Cardiac fibroblast (primary cell): ENCODE results near the gene TOR1B.
A peak's percentile ranks its signal among the peaks of the same experiment; 100 is the strongest.
"Not testable (repeated sequence)": the region's sequence is repeated elsewhere in the genome, so short reads cannot be mapped to it uniquely, and the experiment has no call there.

Source experiments
- DNase-seq, 2 donors: peaks; one replicate each; pipeline versions ENCODE4 v3.0.0 to v3.0.0-alpha.2; 2010; ENCODE audit warnings: low read depth in 2 of 2
- H3K4me3 ChIP-seq, 2 donors: replicated peaks in 1 of 2; 1 replicate in 1 of 2; 2 replicates in 1 of 2; pipeline ENCODE4 v1.5.1; 2011; ENCODE audit warnings: low read depth in 2 of 2, low read length in 2 of 2, mild to moderate bottlenecking in 2 of 2, moderate library complexity in 1 of 2
- TF ChIP-seq, protein P1 (sequence below): IDR thresholded peaks from one replicate; pipeline ENCODE4 v1.5.1; 2011; ENCODE audit warnings: low read depth, mild to moderate bottlenecking, low read length, inconsistent platforms

The TOR1B gene

DNA sequence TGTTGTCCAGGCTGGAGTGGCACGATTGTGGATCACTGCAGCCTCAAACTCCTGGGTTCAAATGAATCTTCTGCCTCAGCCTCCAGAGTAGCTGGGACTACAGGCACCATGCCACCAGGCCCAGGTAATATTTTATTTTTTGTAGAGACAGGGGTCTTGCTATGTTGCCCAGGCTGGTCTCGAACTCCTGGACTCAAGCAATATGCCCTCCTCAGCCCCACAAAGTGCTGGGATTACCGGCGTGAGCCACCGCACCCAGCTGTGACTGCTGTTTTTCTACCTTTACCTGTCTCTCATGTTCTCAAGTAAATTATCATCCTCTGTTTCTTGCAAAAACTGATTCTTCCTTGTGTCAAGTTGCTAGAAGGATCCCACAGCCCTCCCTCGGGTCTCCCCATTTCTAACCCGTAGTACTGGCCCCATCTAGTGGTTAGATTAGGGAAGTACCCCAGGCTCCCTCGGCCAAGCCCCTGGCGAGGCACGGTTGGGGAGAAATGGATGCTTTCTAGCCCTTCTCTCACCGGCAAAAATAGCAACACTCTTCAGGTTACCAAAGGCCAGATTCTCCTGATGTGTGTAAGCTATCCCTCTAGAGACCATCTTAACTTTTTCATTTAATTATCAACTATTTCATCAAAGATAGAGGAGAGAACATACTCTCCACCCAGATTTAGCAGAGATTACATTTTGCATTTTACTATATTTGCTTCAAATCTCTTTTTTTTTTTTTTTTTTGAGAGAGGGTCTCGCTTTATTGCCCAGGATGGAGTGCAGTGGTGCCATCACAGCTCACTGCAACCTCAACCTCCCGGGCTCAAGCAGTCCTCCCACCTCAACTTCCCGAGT, 19.2 kb upstream of the TOR1B start:
- no peak overlapping the region for H3K4me3 ChIP-seq
- TF ChIP-seq, protein P1, sequence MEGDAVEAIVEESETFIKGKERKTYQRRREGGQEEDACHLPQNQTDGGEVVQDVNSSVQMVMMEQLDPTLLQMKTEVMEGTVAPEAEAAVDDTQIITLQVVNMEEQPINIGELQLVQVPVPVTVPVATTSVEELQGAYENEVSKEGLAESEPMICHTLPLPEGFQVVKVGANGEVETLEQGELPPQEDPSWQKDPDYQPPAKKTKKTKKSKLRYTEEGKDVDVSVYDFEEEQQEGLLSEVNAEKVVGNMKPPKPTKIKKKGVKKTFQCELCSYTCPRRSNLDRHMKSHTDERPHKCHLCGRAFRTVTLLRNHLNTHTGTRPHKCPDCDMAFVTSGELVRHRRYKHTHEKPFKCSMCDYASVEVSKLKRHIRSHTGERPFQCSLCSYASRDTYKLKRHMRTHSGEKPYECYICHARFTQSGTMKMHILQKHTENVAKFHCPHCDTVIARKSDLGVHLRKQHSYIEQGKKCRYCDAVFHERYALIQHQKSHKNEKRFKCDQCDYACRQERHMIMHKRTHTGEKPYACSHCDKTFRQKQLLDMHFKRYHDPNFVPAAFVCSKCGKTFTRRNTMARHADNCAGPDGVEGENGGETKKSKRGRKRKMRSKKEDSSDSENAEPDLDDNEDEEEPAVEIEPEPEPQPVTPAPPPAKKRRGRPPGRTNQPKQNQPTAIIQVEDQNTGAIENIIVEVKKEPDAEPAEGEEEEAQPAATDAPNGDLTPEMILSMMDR, result peak; percentile 97
- peak; percentile 86 to 87 for DNase-seq

DNA sequence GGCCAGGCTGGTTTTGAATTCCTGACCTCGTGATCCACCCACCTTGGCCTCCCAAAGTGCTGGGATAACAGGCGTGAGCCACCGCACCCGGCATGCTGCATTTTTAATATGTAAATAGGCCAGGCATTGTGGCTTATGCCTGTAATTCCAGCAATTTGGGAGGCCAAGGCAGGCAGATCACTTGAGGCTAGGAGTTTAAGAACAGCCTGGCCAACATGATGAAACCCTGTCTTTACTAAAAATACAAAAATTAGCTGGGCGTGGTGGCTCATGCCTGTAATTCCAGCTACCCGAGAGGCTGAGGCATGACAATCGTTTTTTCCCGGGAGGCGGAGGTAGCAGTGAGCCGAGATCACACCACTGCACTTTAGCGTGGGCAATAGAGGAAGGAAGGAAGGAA, 18.0 kb upstream of the TOR1B start:
- H3K4me3 ChIP-seq, DNase-seq: not testable (repeated sequence)

DNA sequence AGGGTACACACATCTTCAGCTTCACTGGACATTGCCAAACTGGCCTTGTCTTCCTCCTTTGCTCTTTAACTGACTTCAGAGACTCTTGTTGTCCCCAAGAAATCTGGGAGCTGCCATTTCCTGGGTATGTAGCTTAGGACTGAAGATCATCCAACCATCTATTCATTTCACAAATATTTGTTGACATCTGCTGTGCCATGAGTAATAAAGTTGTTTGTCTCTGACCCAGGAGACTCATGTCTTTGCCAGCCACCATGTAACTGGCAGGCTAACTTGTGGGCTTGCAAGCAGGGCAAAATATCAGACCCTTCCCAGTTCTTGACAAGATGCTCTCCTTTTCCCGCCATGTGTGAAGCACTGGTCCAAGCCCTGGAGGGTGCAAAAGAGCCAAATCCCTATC, 17.1 kb upstream of the TOR1B start:
- peak in 1 of 2 donors; percentile 25 for DNase-seq
- TF ChIP-seq, protein P1, result no peak
- no peak overlapping the region for H3K4me3 ChIP-seq

DNA sequence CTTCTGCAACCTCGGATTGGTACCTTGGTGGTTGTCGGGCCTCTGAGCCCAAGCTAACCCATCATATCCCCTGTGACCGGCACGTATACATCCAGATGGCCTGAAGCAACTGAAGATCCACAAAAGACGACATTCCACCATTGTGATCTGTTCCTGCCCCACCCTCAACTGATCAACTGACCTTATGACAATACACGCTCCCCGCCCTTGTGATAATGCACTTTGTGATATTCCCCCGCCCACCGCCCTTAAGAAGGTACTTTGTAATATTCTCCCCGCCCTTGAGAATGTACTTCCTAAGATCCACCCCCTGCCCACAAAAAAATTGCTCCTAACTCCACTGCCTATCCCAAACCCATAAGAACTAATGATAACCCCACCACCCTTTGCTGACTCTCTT, 16.5 kb upstream of the TOR1B start:
- no peak overlapping the region for H3K4me3 ChIP-seq
- no peak for DNase-seq

DNA sequence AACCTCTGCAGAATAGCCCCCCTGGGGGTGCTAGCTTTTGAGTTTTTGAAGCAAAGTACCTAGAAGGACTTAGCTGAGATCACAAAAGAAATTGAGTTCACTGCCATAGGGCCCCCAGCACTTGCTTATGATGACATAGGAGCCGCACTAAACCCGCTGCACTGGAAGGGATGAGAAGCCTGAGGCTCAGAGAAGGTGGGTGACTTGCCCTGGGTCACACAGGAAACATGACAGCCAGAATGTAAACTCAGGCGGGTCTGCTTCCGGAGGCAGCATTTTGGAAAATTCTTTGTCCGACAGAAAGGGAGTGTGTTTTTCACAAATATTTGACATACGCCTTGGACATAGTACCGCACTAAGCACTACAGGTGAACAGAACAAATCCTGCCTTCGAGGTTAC, 8.4 kb upstream of the TOR1B start:
- DNase-seq, result no peak
- H3K4me3 ChIP-seq, result no peak overlapping the region
- TF ChIP-seq, protein P1, result no peak

More for the DNA sequence above, 16.5 kb upstream of the TOR1B start:
- TF ChIP-seq, protein P1, result no peak

DNA sequence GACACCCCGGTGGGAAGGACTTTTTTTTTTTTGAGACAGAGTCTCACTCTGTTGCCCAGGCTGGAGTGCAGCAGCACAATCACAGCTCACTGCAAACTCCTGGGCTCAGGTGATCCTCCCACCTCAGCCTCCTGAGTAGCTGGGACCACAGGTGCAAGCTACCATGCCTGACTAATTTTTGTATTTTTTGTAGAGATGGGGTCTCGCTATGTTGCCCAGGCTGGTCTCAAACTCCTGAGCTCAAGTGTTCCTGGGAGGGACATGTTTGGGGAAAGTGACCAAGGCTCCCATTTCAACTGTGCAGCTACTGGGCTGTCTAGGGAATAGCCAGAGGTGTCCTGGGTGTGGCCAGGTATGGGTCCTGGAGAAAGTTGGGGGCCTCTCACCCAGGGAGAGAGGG, 7.0 kb upstream of the TOR1B start:
- not testable (repeated sequence) for H3K4me3 ChIP-seq, DNase-seq

DNA sequence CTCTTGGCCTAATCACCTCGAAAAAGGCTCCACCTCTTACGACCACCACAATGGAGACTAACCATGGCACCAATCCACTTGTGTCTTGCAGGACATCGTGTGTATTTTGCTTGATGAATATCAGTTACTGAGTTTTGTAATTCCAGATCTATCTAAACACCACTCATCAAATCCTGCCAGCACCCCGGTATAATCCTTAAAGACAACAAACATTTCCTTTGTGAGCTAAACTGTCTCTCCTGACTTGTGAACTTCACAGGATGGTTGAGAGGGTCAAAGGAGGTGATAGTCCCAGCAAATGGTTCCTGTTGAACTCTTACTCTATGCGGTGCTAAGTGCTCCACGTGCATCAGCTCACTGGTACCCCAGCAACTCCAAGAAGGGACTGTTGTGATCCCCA, 4.0 kb upstream of the TOR1B start:
- TF ChIP-seq, protein P1, result no peak
- no peak for DNase-seq
- H3K4me3 ChIP-seq, result no peak overlapping the region

DNA sequence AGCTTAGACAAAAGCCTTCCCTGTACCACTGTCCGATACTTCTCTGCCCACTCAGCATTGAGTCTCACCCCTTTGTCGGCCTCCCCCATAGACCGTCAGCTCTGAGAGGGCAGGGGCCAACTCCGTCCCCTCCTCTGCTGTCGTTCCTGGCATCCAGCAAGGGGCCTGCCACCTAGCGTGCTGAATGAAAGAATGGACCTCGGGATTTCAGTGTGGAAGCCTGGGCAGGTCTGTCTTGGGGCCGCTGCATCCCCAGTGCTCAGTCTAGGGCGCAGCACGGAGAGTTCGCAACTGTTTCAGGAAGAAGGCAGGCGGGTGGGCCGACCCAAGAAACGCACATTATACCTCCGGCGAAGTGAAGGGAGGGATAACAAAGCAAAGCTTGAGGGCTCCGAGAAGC, 1.5 kb upstream of the TOR1B start:
- no peak overlapping the region for H3K4me3 ChIP-seq
- DNase-seq, result no peak
- TF ChIP-seq, protein P1, result no peak
